Aorta (tissue), 5 donors: Measurements from ENCODE around the gene PSIP1. TPM values are rescaled to one million over a fixed set of nuclear protein-coding genes. Genes with fewer than 3 reads are reported as not detected.
"Not testable (repeated sequence)": the region's sequence is repeated elsewhere in the genome, so short reads cannot be mapped to it uniquely, and the experiment has no call there.

Experiments used
- ATAC-seq: fragments of 200-7000 bp; cut with Tn5 transposase; one replicate; pipeline ENCODE4 v1.9.1; 2022; ENCODE audit warnings: moderate library complexity; ENCODE audit not compliant: low FRiP score
- DNase-seq, 2 donors: peaks; one replicate each; pipeline ENCODE4 v3.0.0-alpha.2; 2020
- H3K27ac ChIP-seq, 2 donors: one replicate each; pipeline ENCODE4 v1.5.1; 2013; ENCODE audit warnings: low read length in 2 of 2, mild to moderate bottlenecking in 2 of 2, moderate library complexity in 2 of 2, control low read depth in 1 of 2, inconsistent platforms in 1 of 2, low read depth in 1 of 2
- H3K27me3 ChIP-seq, 2 donors: one replicate each; pipeline ENCODE4 v1.6.1; 2013; ENCODE audit warnings: control low read depth in 1 of 2, low read length in 1 of 2, mild to moderate bottlenecking in 1 of 2, moderate library complexity in 1 of 2; ENCODE audit not compliant: insufficient read depth in 2 of 2, control insufficient read depth in 1 of 2
- H3K36me3 ChIP-seq, 2 donors: one replicate each; pipeline ENCODE4 v1.6.1; 2013; ENCODE audit warnings: control low read depth in 1 of 2, low read length in 1 of 2, mild to moderate bottlenecking in 1 of 2; ENCODE audit not compliant: insufficient read depth in 2 of 2, control insufficient read depth in 1 of 2
- H3K4me1 ChIP-seq, 2 donors: one replicate each; pipeline ENCODE4 v1.6.1; 2013; ENCODE audit warnings: low read length in 2 of 2, control low read depth in 1 of 2, mild to moderate bottlenecking in 1 of 2, moderate library complexity in 1 of 2; ENCODE audit not compliant: insufficient read depth in 2 of 2, control insufficient read depth in 1 of 2
- H3K4me3 ChIP-seq, 2 donors: one replicate each; pipeline ENCODE4 v1.5.1; 2013; ENCODE audit warnings: low read length in 2 of 2, control low read depth in 1 of 2, mild to moderate bottlenecking in 1 of 2
- H3K9me3 ChIP-seq: one replicate; pipeline ENCODE4 v1.6.1; 2013; ENCODE audit warnings: mild to moderate bottlenecking, low read length; ENCODE audit not compliant: control insufficient read depth
- WGBS, 2 donors: extraction: QIAGEN DNeasy Blood & Tissue Kit; methylation state at CpG; one replicate each; pipeline ENCODE4 v1.1.7; 2013; 5-methylcytosine and 5-hydroxymethylcytosine counted together
- intact Hi-C, 2 donors: fragments of 100-400 bp; cut with DNase I; formaldehyde crosslinking; loops; one replicate each; pipeline versions ENCODE4 v1.14.2 to v1.15.0; 2022
- polyA plus RNA-seq, 2 donors: library from polyadenylated mRNA; stranded (reverse); fragments of 200-250 nt; gene quantifications; one replicate each; pipeline ENCODE4 v1.2.3, GENCODE V29; 2013
- total RNA-seq, 2 donors: library from RNA; stranded (reverse); fragmentation: NEBNext Ultra II Directional; extraction: Animal tissue kit (Norgen Biotek cat#: 25700); gene quantifications; one replicate each; pipeline ENCODE4 v1.2.1, GENCODE V29; 2021
- donor health status: healthy with polysubstance abuse.
- donor health status: Bipolar disorder and iron deficiency.
- donor health status: DM: no; HTN: no; CAD: no.
- donor health status: DM: no; HTN: no; CAD: no.
- donor health status: DM: yes; HTN: yes; CAD: no.

The PSIP1 gene
- total and polyA plus RNA-seq, 4 donors: 60.0 to 89.0 (median 68.8) TPM

DNA sequence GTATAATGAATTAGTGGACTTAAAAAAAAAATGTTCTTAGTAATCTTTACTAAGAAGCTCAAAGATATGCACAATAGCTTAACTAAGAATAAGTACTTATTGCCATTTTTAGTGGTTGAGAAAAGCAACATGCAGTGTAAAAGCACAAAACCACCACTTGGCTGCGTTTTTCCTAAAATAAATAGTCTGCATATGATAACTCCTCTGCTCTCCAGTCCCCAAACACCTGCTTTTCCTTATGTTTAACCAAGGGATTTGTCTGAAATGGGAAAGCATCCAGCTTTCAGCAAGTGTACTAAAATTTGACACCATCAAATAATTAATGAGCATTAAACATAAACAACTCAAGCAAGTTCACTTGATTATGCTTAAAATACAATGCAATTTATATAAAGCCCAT is 41.4 kb downstream of the PSIP1 start:
- no peak for DNase-seq
- no peaks in the 10 kb centered on the region for H3K9me3 ChIP-seq
- no peak overlapping the region for H3K4me3 ChIP-seq
- peaks cover 0 to 4% of the 10 kb centered on the region in 2 donors for H3K36me3 ChIP-seq
- 12 to 17% methylated on average over 1 of the region's 1 CpG for WGBS, 2 donors
- no peaks in the 10 kb centered on the region for H3K4me1 ChIP-seq
- no peak for ATAC-seq
- H3K27ac ChIP-seq: no peak overlapping the region
- intact Hi-C loops: no loop called here
- H3K27me3 ChIP-seq: no peaks in the 10 kb centered on the region

DNA sequence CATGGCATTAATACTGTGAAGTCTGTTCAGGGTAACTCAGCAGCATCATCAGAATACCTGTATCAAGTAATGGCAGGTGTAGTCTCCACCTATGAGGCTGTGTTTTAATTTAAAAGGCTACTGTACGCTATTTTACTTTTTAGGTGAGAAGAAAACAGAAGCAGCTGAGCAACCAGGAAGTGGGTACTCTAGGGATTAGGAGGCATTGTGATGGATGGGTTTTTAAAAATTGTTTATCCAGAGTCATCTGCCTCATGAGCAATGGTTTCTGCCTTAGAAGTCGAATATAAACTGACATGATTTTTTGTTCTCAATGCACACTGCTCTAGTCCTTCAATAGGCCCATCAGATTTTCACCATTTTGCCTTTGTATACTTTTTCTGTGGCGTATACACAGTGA is 42.6 kb downstream of the PSIP1 start:
- H3K27ac ChIP-seq: no peak overlapping the region
- no peaks in the 10 kb centered on the region for H3K4me1 ChIP-seq
- intact Hi-C loops: no loop called here
- H3K4me3 ChIP-seq: no peak overlapping the region
- WGBS, 2 donors: 77 to 79% methylated on average over 3 of the region's 3 CpGs
- DNase-seq: no peak
- H3K9me3 ChIP-seq: no peaks in the 10 kb centered on the region
- no peaks in the 10 kb centered on the region for H3K27me3 ChIP-seq
- H3K36me3 ChIP-seq: peaks cover 0 to 4% of the 10 kb centered on the region in 2 donors
- no peak for ATAC-seq

DNA sequence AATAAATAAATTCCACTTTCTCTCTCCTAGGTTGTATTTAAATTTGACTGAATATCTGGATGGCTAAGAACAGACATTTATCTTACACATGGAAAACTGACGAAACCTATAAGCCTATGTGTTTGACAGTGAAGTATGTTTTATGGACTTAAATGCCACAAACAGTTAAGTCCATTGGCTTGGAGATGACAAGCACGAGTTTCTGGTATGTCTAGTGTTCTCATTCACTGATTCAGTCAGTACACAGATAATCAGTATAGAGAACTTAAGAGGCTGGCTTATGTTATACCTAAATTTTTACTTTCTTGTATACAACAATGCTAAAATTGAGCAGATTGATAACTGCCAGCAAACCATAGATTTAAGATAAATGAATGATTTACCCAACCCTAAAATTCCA is 49.2 kb downstream of the PSIP1 start:
- Histone ChIP-seq H3K4me3 (no peak overlapping the region), H3K9me3 (no peaks in the 10 kb centered on the region), H3K4me1 (no peaks in the 10 kb centered on the region), H3K27ac (no peak overlapping the region), H3K27me3 (no peaks in the 10 kb centered on the region), H3K36me3 (no peaks in the 10 kb centered on the region)
- ATAC-seq (no peak), DNase-seq (no peak)
- intact Hi-C loops: no loop called here
- 46 to 49% methylated on average over 2 of the region's 2 CpGs for WGBS, 2 donors

- no peaks in the 10 kb centered on the region for H3K4me1 ChIP-seq
- H3K9me3 ChIP-seq: no peaks in the 10 kb centered on the region
- ATAC-seq (no peak), DNase-seq (no peak)
- H3K27me3 ChIP-seq: no peaks in the 10 kb centered on the region
- WGBS, 2 donors: 93 to 94% methylated on average over 8 of the region's 8 CpGs
- intact Hi-C loops: no loop called here
- no peak overlapping the region for H3K27ac ChIP-seq
- H3K36me3 ChIP-seq: no peaks in the 10 kb centered on the region
- H3K4me3 ChIP-seq: no peak overlapping the region
Measured at GRCh38 chr9:15461056-15461455, 49.7 kb downstream of the PSIP1 start.

- H3K27ac ChIP-seq: no peak overlapping the region
- peaks cover 0 to 4% of the 10 kb centered on the region in 2 donors for H3K36me3 ChIP-seq
- intact Hi-C loops: no loop called here
- ATAC-seq: no peak
- no peaks in the 10 kb centered on the region for H3K9me3 ChIP-seq
- WGBS, 2 donors: 91% methylated on average over 5 of the region's 5 CpGs
- DNase-seq: no peak
- H3K27me3 ChIP-seq: no peaks in the 10 kb centered on the region
- H3K4me1 ChIP-seq: no peaks in the 10 kb centered on the region
- H3K4me3 ChIP-seq: no peak overlapping the region
Measured at GRCh38 chr9:15453956-15454355, 56.8 kb downstream of the PSIP1 start.

- WGBS, 2 donors: 58 to 65% methylated on average over 3 of the region's 3 CpGs
- Histone ChIP-seq H3K36me3 (peaks cover 6 to 12% of the 10 kb centered on the region in 2 donors), H3K4me3 (no peak overlapping the region), H3K4me1 (no peaks in the 10 kb centered on the region), H3K9me3 (no peaks in the 10 kb centered on the region), H3K27ac (no peak overlapping the region), H3K27me3 (no peaks in the 10 kb centered on the region)
- intact Hi-C loops: no loop called here
- DNase-seq (no peak), ATAC-seq (no peak)
Measured at GRCh38 chr9:15444141-15444540, 66.6 kb downstream of the PSIP1 start.

DNA sequence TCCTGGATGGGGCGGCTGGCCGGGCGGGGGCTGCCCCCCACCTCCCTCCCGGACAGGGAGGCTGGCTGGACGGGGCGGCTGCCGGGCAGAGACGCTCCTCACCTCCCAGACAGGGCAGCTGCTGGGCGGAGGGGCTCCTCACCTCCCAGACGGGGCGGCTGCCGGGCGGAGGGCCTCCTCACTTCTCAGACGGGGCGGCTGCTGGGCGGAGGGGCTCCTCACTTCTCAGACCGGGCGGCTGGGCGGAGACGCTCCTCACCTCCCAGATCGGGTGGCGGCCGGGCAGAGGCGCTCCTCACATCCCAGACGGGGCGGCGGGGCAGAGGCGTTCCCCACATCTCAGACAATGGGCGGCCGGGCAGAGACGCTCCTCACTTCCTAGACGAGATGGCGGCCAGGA is 68.5 kb downstream of the PSIP1 start:
- H3K9me3 ChIP-seq, H3K4me3 ChIP-seq, H3K27me3 ChIP-seq, intact Hi-C loops, DNase-seq, H3K36me3 ChIP-seq, H3K27ac ChIP-seq, H3K4me1 ChIP-seq, ATAC-seq: not testable (repeated sequence)
- 96 to 97% methylated on average over 32 to 33 of the region's 33 CpGs for WGBS, 2 donors

GRCh38 chr9:15441841-15442240 is 68.9 kb downstream of the PSIP1 start:
- 94 to 99% methylated on average over 17 to 28 of the region's 29 CpGs for WGBS, 2 donors
- H3K9me3 ChIP-seq, H3K4me1 ChIP-seq, H3K4me3 ChIP-seq, H3K27me3 ChIP-seq, H3K36me3 ChIP-seq, DNase-seq, H3K27ac ChIP-seq, ATAC-seq, intact Hi-C loops: not testable (repeated sequence)

DNA sequence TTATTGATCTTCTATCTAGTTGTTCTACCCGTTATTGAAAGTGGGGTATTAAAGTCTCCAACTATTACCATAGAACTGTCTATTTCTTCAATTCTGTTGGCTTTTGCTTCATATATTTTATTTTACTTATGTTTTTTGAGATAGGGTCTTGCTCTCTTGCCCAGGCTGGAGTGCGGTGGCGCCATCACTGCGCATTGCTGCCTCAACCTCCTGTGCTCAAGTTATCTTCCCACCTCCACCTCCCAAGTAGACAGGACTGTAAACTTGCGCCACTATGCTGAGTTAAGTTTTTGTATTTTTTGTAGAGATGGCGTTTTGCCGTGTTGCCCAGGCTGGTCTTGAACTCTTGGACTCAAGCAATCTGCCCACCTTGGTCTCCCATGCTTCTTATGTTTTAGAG is 71.9 kb downstream of the PSIP1 start:
- Histone ChIP-seq H3K36me3 (peaks cover 0 to 2% of the 10 kb centered on the region in 2 donors), H3K27ac (no peak overlapping the region), H3K27me3 (no peaks in the 10 kb centered on the region), H3K4me1 (no peaks in the 10 kb centered on the region), H3K4me3 (no peak overlapping the region), H3K9me3 (no peaks in the 10 kb centered on the region)
- ATAC-seq: no peak
- no peak for DNase-seq
- intact Hi-C loops: loop anchor here in 1 of 2 donors (10.0 kb wide), 1 partner anchor 166 kb away; no protein-coding TSS in a partner anchor
- WGBS, 2 donors: 97 to 98% methylated on average over 7 of the region's 7 CpGs
